Measurements from ENCODE around the gene BATF.

Gene BATF

GRCh38 chr14:75595226-75595625 lies 73.0 kb downstream of the BATF start:
- H3K36me3 ChIP-seq (ENCODE audit: control insufficient read depth in 2 of 2, insufficient read depth in 1 of 2, low read length in 2 of 2) = no peaks in the 10 kb centered on the region
- no peaks in the 10 kb centered on the region for H3K4me1 ChIP-seq (ENCODE audit: control insufficient read depth, insufficient read depth, low read length)
- ChIA-PET CTCF (no interaction called here), POLR2A (no interaction called here)
- H3K4me3 ChIP-seq (ENCODE audit: low read depth, low read length) = no peak overlapping the region
- TF ChIP-seq ZNF23 (tag by site-specific recombination; IDR thresholded peaks at IDR 0.05; ENCODE audit: borderline replicate concordance) (no peak), PRDM10 (tag by site-specific recombination; IDR thresholded peaks at IDR 0.05) (no peak), ZNF692 (tag by site-specific recombination; IDR thresholded peaks at IDR 0.05) (no peak), ZNF223 (tag by site-specific recombination; IDR thresholded peaks at IDR 0.05) (no peak)
- no peak overlapping the region for H3K27ac ChIP-seq (ENCODE audit: extremely low read depth, low read depth, low read length)
- H3K9me3 ChIP-seq (ENCODE audit: control insufficient read depth, insufficient read depth, low read depth, low read length) = no peaks in the 10 kb centered on the region; the same call in 1 of the 2 replicates
